Testis (tissue), 3 donors: ENCODE results near the gene BCR. TPM values are rescaled to one million over a fixed set of nuclear protein-coding genes. Genes with fewer than 3 reads are reported as not detected.

Experiments
- DNase-seq: peaks from one replicate; pipeline ENCODE4 v3.0.0-alpha.2; 2019
- H3K27ac ChIP-seq, 2 donors: fragments of 200-600 bp; sonication (generic); one replicate each; pipeline ENCODE4 v1.5.1; 2019
- H3K27me3 ChIP-seq: fragments of 200-600 bp; sonication (generic); one replicate; pipeline ENCODE4 v1.5.1; 2019
- H3K36me3 ChIP-seq: fragments of 200-600 bp; sonication (generic); one replicate; pipeline ENCODE4 v1.5.1; 2017; ENCODE audit warnings: low read depth; ENCODE audit errors: missing control alignments
- H3K4me1 ChIP-seq: fragments of 200-600 bp; sonication (generic); one replicate; pipeline ENCODE4 v1.5.1; 2019
- H3K4me3 ChIP-seq, 2 donors: fragments of 200-600 bp; sonication (generic); one replicate each; pipeline ENCODE4 v1.5.1; 2017 to 2019
- H3K9me3 ChIP-seq: fragments of 200-600 bp; sonication (generic); one replicate; pipeline ENCODE4 v1.5.1; 2017
- CTCF ChIP-seq, 3 experiments: fragments of 450-650 bp in 2 of 3; fragments of 200-600 bp in 1 of 3; sonication (generic) in 1 of 3; IDR thresholded peaks; one replicate each; pipeline ENCODE4 v1.5.1; 2016 to 2019; ENCODE audit warnings: antibody characterized with exemption in 3 of 3, mild to moderate bottlenecking in 2 of 3, moderate library complexity in 1 of 3
- POLR2A ChIP-seq: fragments of 450-650 bp; IDR thresholded peaks from one replicate; pipeline ENCODE4 v1.6.1; 2017; ENCODE audit warnings: antibody characterized with exemption, mild to moderate bottlenecking, moderate library complexity
- WGBS, 2 donors: methylation state at CpG; one replicate each; pipeline ENCODE4 v1.1.5; 2018; 5-methylcytosine and 5-hydroxymethylcytosine counted together
- intact Hi-C: fragments of 100-400 bp; cut with DNase I; formaldehyde crosslinking; loops from one replicate; pipeline ENCODE4 v1.15.1; 2023; ENCODE audit warnings: low total_unique reads
- polyA plus RNA-seq: library from polyadenylated mRNA; stranded (reverse); fragments of 350-450 nt; fragmentation: Illumina TruSeq; extraction: RNeasy Lipid Tissue Mini Kit (QIAGEN cat#74804); gene quantifications from one replicate; pipeline ENCODE4 v1.2.3, GENCODE V29; 2014; ENCODE audit warnings: low read depth, low replicate concordance; ENCODE audit not compliant: insufficient read depth
- total RNA-seq, 2 donors: library from RNA; depleted of rRNA; stranded (reverse); fragments of >200 nt; gene quantifications; one replicate each; pipeline ENCODE4 v1.2.3, GENCODE V29; 2016

Gene BCR
- total and polyA plus RNA-seq, 3 donors from 2014 or later, result 52.5 to 108 (median 105) TPM

GRCh38 chr22:23246982-23247766 lies 66.9 kb downstream of the BCR start:
- no peak overlapping the region for H3K4me3 ChIP-seq
- no peaks in the 10 kb centered on the region for H3K36me3 ChIP-seq
- no peaks in the 10 kb centered on the region for H3K27me3 ChIP-seq
- TF ChIP-seq POLR2A (no peak), CTCF (IDR thresholded peaks at IDR 0.05) (no peak)
- H3K27ac ChIP-seq, result no peak overlapping the region
- WGBS, 2 donors, result 94% methylated on average over 13 of the region's 13 CpGs
- no peak for DNase-seq
- H3K9me3 ChIP-seq, result no peaks in the 10 kb centered on the region
- intact Hi-C loops, result no loop called here
- no peaks in the 10 kb centered on the region for H3K4me1 ChIP-seq

GRCh38 chr22:23248583-23248982 lies 68.3 kb downstream of the BCR start:
- 93% methylated on average over 2 of the region's 2 CpGs; no CpG with 5 or more reads in 1 of the 2 donors for WGBS, 2 donors
- TF ChIP-seq CTCF (IDR thresholded peaks at IDR 0.05) (no peak), POLR2A (no peak)
- DNase-seq, result no peak
- Histone ChIP-seq H3K9me3 (no peaks in the 10 kb centered on the region), H3K4me1 (no peaks in the 10 kb centered on the region), H3K27ac (no peak overlapping the region), H3K4me3 (no peak overlapping the region), H3K27me3 (no peaks in the 10 kb centered on the region), H3K36me3 (no peaks in the 10 kb centered on the region)
- intact Hi-C loops, result no loop called here

- Histone ChIP-seq H3K27ac (no peak overlapping the region), H3K27me3 (no peaks in the 10 kb centered on the region), H3K4me1 (no peaks in the 10 kb centered on the region), H3K9me3 (no peaks in the 10 kb centered on the region), H3K36me3 (no peaks in the 10 kb centered on the region), H3K4me3 (no peak overlapping the region)
- 83 to 91% methylated on average over 12 to 16 of the region's 16 CpGs for WGBS, 2 donors
- no peak for DNase-seq
- intact Hi-C loops, result no loop called here
- TF ChIP-seq POLR2A (no peak), CTCF (IDR thresholded peaks at IDR 0.05) (no peak)
Observed at GRCh38 chr22:23250056-23250784, 69.9 kb downstream of the BCR start.

- DNase-seq, result no peak
- H3K9me3 ChIP-seq, result no peaks in the 10 kb centered on the region
- 92 to 97% methylated on average over 7 to 14 of the region's 14 CpGs for WGBS, 2 donors
- no peak overlapping the region for H3K27ac ChIP-seq
- H3K4me3 ChIP-seq, result no peak overlapping the region
- intact Hi-C loops, result no loop called here
- no peaks in the 10 kb centered on the region for H3K36me3 ChIP-seq
- no peaks in the 10 kb centered on the region for H3K4me1 ChIP-seq
- TF ChIP-seq POLR2A (no peak), CTCF (IDR thresholded peaks at IDR 0.05) (no peak)
- no peaks in the 10 kb centered on the region for H3K27me3 ChIP-seq
Observed at GRCh38 chr22:23250785-23251363, 70.6 kb downstream of the BCR start.
